GM19463 (cell line): Measurements from ENCODE around the gene CBR1.

Source experiments
- ATAC-seq: cut with Tn5 transposase; IDR thresholded peaks from one replicate; pipeline ENCODE4 v1.9.1; 2021; ENCODE audit warnings: mild to moderate bottlenecking, moderate library complexity; ENCODE audit not compliant: unreplicated experiment

CBR1 gene

GRCh38 chr21:36113647-36114428 is 44.0 kb downstream of the CBR1 start:
- no peak for ATAC-seq

- ATAC-seq = no peak
These were observed 45.4 kb downstream of the CBR1 start for GRCh38 chr21:36115138-36115730.

GRCh38 chr21:36117286-36117741 is 47.5 kb downstream of the CBR1 start:
- ATAC-seq = no peak

- ATAC-seq = no peak
These were observed 50.6 kb downstream of the CBR1 start for GRCh38 chr21:36120304-36120888.
